Measurements from ENCODE around the gene PMP22.

The PMP22 gene

GRCh38 chr17:15236281-15237105, 28.6 kb downstream of the PMP22 start:
- Histone ChIP-seq H3K23ac (ENCODE audit: low read depth, low read length, poor library complexity) (no peak overlapping the region), H2BK5ac (ENCODE audit: low read length) (no peak overlapping the region), H4K8ac (ENCODE audit: low read depth, low read length) (no peak overlapping the region), H2BK120ac (ENCODE audit: low read depth, low read length) (no peak overlapping the region), H3K4me1 (ENCODE audit: control insufficient read depth in 2 of 2, insufficient read depth in 1 of 2, low read depth in 1 of 2, low read length in 2 of 2) (no peaks in the 10 kb centered on the region), H3K4ac (ENCODE audit: low read length) (no peak overlapping the region), H3K14ac (ENCODE audit: low read length) (no peak overlapping the region), H3K18ac (ENCODE audit: low read length) (no peak overlapping the region), H3K4me3 (ENCODE audit: low read length in 2 of 2) (no peak overlapping the region), H3K9me3 (replicated peaks in 1 of 2; ENCODE audit: control insufficient read depth in 2 of 2, insufficient read depth in 1 of 2, low read depth in 1 of 2, low read length in 2 of 2) (no peaks in the 10 kb centered on the region), H4K91ac (ENCODE audit: low read depth, low read length, poor library complexity) (no peak overlapping the region), H3K79me1 (ENCODE audit: low read depth, low read length) (no peaks in the 10 kb centered on the region), H2BK12ac (ENCODE audit: low read length) (no peak overlapping the region), H3K36me3 (replicated peaks in 1 of 2; ENCODE audit: control insufficient read depth in 2 of 2, insufficient read depth in 2 of 2, low read length in 2 of 2) (no peaks in the 10 kb centered on the region), H2AK5ac (ENCODE audit: low read depth, low read length) (no peak overlapping the region), H2BK15ac (ENCODE audit: low read length) (no peak overlapping the region), H3K9ac (ENCODE audit: low read depth, low read length, poor library complexity) (no peak overlapping the region), H2AFZ (ENCODE audit: low read length) (no peak overlapping the region), H3K27me3 (ENCODE audit: control insufficient read depth in 3 of 3, insufficient read depth in 3 of 3, low read depth in 1 of 3, low read length in 3 of 3) (no peaks in the 10 kb centered on the region), H3K27ac (replicated peaks; ENCODE audit: low read length) (no peak overlapping the region), H3K4me2 (ENCODE audit: insufficient read depth, low read length, poor library complexity, severe bottlenecking) (no peak overlapping the region)
- no peak for DNase-seq (ENCODE audit: low spot score)
- no CpG with 5 or more reads among the region's 10 CpGs for WGBS, 2 donors (ENCODE audit: extremely low coverage in 2 of 2, insufficient read length in 2 of 2, insufficient replicate concordance in 1 of 2)

DNA sequence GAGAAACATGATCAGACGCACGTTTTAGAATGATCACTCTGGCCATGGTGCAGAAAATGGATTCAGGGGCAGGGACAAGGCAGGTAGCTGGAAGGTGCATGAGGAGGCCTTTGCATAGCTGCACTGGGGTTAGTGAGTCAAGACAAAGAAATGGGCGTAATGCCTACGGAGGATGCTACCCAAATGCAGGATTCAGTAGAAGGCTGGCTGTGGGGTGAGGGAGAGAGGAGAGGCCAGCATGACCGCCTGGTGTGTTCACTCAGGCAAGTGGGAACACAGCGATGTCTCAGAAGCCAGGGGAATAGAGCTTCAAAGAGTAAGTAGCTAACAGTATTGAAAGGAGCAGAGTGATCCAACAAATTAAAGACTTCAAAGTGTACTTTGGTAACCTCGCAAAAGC, 31.2 kb downstream of the PMP22 start:
- no peaks in the 10 kb centered on the region for H3K27me3 ChIP-seq (ENCODE audit: control insufficient read depth in 3 of 3, insufficient read depth in 3 of 3, low read depth in 1 of 3, low read length in 3 of 3)
- WGBS, 2 donors (ENCODE audit: extremely low coverage in 2 of 2, insufficient read length in 2 of 2, insufficient replicate concordance in 1 of 2): no CpG with 5 or more reads among the region's 7 CpGs

GRCh38 chr17:15233022-15233805, 31.9 kb downstream of the PMP22 start:
- no peak overlapping the region for H4K91ac ChIP-seq (ENCODE audit: low read depth, low read length, poor library complexity)
- no CpG with 5 or more reads among the region's 4 CpGs for WGBS, 2 donors (ENCODE audit: extremely low coverage in 2 of 2, insufficient read length in 2 of 2, insufficient replicate concordance in 1 of 2)

More for the DNA sequence above, 31.2 kb downstream of the PMP22 start:
- Histone ChIP-seq H3K9ac (ENCODE audit: low read depth, low read length, poor library complexity) (no peak overlapping the region), H4K8ac (ENCODE audit: low read depth, low read length) (no peak overlapping the region), H4K91ac (ENCODE audit: low read depth, low read length, poor library complexity) (no peak overlapping the region), H2BK120ac (ENCODE audit: low read depth, low read length) (no peak overlapping the region), H2AK5ac (ENCODE audit: low read depth, low read length) (no peak overlapping the region), H3K4ac (ENCODE audit: low read length) (no peak overlapping the region), H2BK5ac (ENCODE audit: low read length) (no peak overlapping the region), H3K79me1 (ENCODE audit: low read depth, low read length) (no peaks in the 10 kb centered on the region), H3K4me1 (ENCODE audit: control insufficient read depth in 2 of 2, insufficient read depth in 1 of 2, low read depth in 1 of 2, low read length in 2 of 2) (no peaks in the 10 kb centered on the region), H3K9me3 (replicated peaks in 1 of 2; ENCODE audit: control insufficient read depth in 2 of 2, insufficient read depth in 1 of 2, low read depth in 1 of 2, low read length in 2 of 2) (no peaks in the 10 kb centered on the region), H3K36me3 (replicated peaks in 1 of 2; ENCODE audit: control insufficient read depth in 2 of 2, insufficient read depth in 2 of 2, low read length in 2 of 2) (no peaks in the 10 kb centered on the region), H2BK12ac (ENCODE audit: low read length) (no peak overlapping the region), H3K4me3 (ENCODE audit: low read length in 2 of 2) (no peak overlapping the region), H3K23ac (ENCODE audit: low read depth, low read length, poor library complexity) (no peak overlapping the region), H3K4me2 (ENCODE audit: insufficient read depth, low read length, poor library complexity, severe bottlenecking) (no peak overlapping the region), H3K27ac (replicated peaks; ENCODE audit: low read length) (no peak overlapping the region), H2BK15ac (ENCODE audit: low read length) (no peak overlapping the region), H3K14ac (ENCODE audit: low read length) (no peak overlapping the region), H3K18ac (ENCODE audit: low read length) (no peak overlapping the region), H2AFZ (ENCODE audit: low read length) (no peak overlapping the region)
- DNase-seq (ENCODE audit: low spot score): no peak

GRCh38 chr17:15232517-15232915, 32.6 kb downstream of the PMP22 start:
- no peaks in the 10 kb centered on the region for H3K9me3 ChIP-seq (replicated peaks in 1 of 2; ENCODE audit: control insufficient read depth in 2 of 2, insufficient read depth in 1 of 2, low read depth in 1 of 2, low read length in 2 of 2)
- H4K91ac ChIP-seq (ENCODE audit: low read depth, low read length, poor library complexity): no peak overlapping the region
- no peak overlapping the region for H3K4me2 ChIP-seq (ENCODE audit: insufficient read depth, low read length, poor library complexity, severe bottlenecking)
- H3K23ac ChIP-seq (ENCODE audit: low read depth, low read length, poor library complexity): no peak overlapping the region
- H3K4me3 ChIP-seq (ENCODE audit: low read length in 2 of 2): no peak overlapping the region
- no peak overlapping the region for H3K27ac ChIP-seq (replicated peaks; ENCODE audit: low read length)
- no peaks in the 10 kb centered on the region for H3K36me3 ChIP-seq (replicated peaks in 1 of 2; ENCODE audit: control insufficient read depth in 2 of 2, insufficient read depth in 2 of 2, low read length in 2 of 2)
- H3K27me3 ChIP-seq (ENCODE audit: control insufficient read depth in 3 of 3, insufficient read depth in 3 of 3, low read depth in 1 of 3, low read length in 3 of 3): no peaks in the 10 kb centered on the region
- no CpG with 5 or more reads among the region's 3 CpGs for WGBS, 2 donors (ENCODE audit: extremely low coverage in 2 of 2, insufficient read length in 2 of 2, insufficient replicate concordance in 1 of 2)
- H3K18ac ChIP-seq (ENCODE audit: low read length): no peak overlapping the region
- no peak overlapping the region for H2BK15ac ChIP-seq (ENCODE audit: low read length)
- no peak overlapping the region for H2AFZ ChIP-seq (ENCODE audit: low read length)
- no peak overlapping the region for H3K4ac ChIP-seq (ENCODE audit: low read length)
- H3K9ac ChIP-seq (ENCODE audit: low read depth, low read length, poor library complexity): no peak overlapping the region
- DNase-seq (ENCODE audit: low spot score): no peak
- no peaks in the 10 kb centered on the region for H3K4me1 ChIP-seq (ENCODE audit: control insufficient read depth in 2 of 2, insufficient read depth in 1 of 2, low read depth in 1 of 2, low read length in 2 of 2)
- no peak overlapping the region for H3K14ac ChIP-seq (ENCODE audit: low read length)
- H2BK120ac ChIP-seq (ENCODE audit: low read depth, low read length): no peak overlapping the region
- H2AK5ac ChIP-seq (ENCODE audit: low read depth, low read length): no peak overlapping the region
- no peaks in the 10 kb centered on the region for H3K79me1 ChIP-seq (ENCODE audit: low read depth, low read length)
- no peak overlapping the region for H4K8ac ChIP-seq (ENCODE audit: low read depth, low read length)
- no peak overlapping the region for H2BK12ac ChIP-seq (ENCODE audit: low read length)
- H2BK5ac ChIP-seq (ENCODE audit: low read length): no peak overlapping the region

More at GRCh38 chr17:15233022-15233805, 31.9 kb downstream of the PMP22 start:
- no peak overlapping the region for H3K9ac ChIP-seq (ENCODE audit: low read depth, low read length, poor library complexity)
- no peak overlapping the region for H3K4me3 ChIP-seq (ENCODE audit: low read length in 2 of 2)
- H3K23ac ChIP-seq (ENCODE audit: low read depth, low read length, poor library complexity): no peak overlapping the region
- no peak overlapping the region for H2AK5ac ChIP-seq (ENCODE audit: low read depth, low read length)
- H3K36me3 ChIP-seq (replicated peaks in 1 of 2; ENCODE audit: control insufficient read depth in 2 of 2, insufficient read depth in 2 of 2, low read length in 2 of 2): no peaks in the 10 kb centered on the region
- H3K18ac ChIP-seq (ENCODE audit: low read length): no peak overlapping the region
- H4K8ac ChIP-seq (ENCODE audit: low read depth, low read length): no peak overlapping the region
- no peak overlapping the region for H3K4me2 ChIP-seq (ENCODE audit: insufficient read depth, low read length, poor library complexity, severe bottlenecking)
- no peak overlapping the region for H2BK12ac ChIP-seq (ENCODE audit: low read length)
- no peak overlapping the region for H3K27ac ChIP-seq (replicated peaks; ENCODE audit: low read length)
- no peak overlapping the region for H2AFZ ChIP-seq (ENCODE audit: low read length)
- no peaks in the 10 kb centered on the region for H3K4me1 ChIP-seq (ENCODE audit: control insufficient read depth in 2 of 2, insufficient read depth in 1 of 2, low read depth in 1 of 2, low read length in 2 of 2)
- H3K4ac ChIP-seq (ENCODE audit: low read length): no peak overlapping the region
- H3K79me1 ChIP-seq (ENCODE audit: low read depth, low read length): no peaks in the 10 kb centered on the region
- H3K9me3 ChIP-seq (replicated peaks in 1 of 2; ENCODE audit: control insufficient read depth in 2 of 2, insufficient read depth in 1 of 2, low read depth in 1 of 2, low read length in 2 of 2): no peaks in the 10 kb centered on the region
- no peak overlapping the region for H2BK120ac ChIP-seq (ENCODE audit: low read depth, low read length)
- no peak overlapping the region for H2BK5ac ChIP-seq (ENCODE audit: low read length)
- H3K14ac ChIP-seq (ENCODE audit: low read length): no peak overlapping the region
- H3K27me3 ChIP-seq (ENCODE audit: control insufficient read depth in 3 of 3, insufficient read depth in 3 of 3, low read depth in 1 of 3, low read length in 3 of 3): no peaks in the 10 kb centered on the region
- H2BK15ac ChIP-seq (ENCODE audit: low read length): no peak overlapping the region
- DNase-seq (ENCODE audit: low spot score): no peak

Measured in neuronal stem cell (in vitro differentiated cells).